Smooth muscle cell (in vitro differentiated cells): ENCODE results near the gene ZBTB8B. TPM values are rescaled to one million over a fixed set of nuclear protein-coding genes. Genes with fewer than 3 reads are reported as not detected.

Experiments used
- DNase-seq: peaks from one replicate; lab custom pipeline; 2025; ENCODE audit not compliant: unreplicated experiment; lab: John Stamatoyannopoulos, UW
- H2AFZ ChIP-seq: fragments of 200-600 bp; sonication (generic); 2 replicates; pipeline ENCODE4 v1.6.0; 2016; ENCODE audit warnings: antibody characterized with exemption, low read depth, mild to moderate bottlenecking
- H3F3A ChIP-seq: fragments of 200-600 bp; sonication (generic); 2 replicates; pipeline ENCODE4 v1.6.0; 2017; ENCODE audit warnings: antibody characterized with exemption, low read depth
- H3K27ac ChIP-seq: fragments of 200-600 bp; sonication (generic); 2 replicates; pipeline ENCODE4 v1.5.1; 2016; ENCODE audit warnings: low read depth, mild to moderate bottlenecking
- H3K27me3 ChIP-seq: fragments of 200-600 bp; sonication (generic); 2 replicates; pipeline ENCODE4 v1.6.1; 2016; ENCODE audit warnings: low read depth, mild to moderate bottlenecking
- H3K36me3 ChIP-seq: fragments of 200-600 bp; sonication (generic); 2 replicates; pipeline ENCODE4 v1.5.1; 2016; ENCODE audit warnings: low read depth
- H3K4me1 ChIP-seq: fragments of 200-600 bp; sonication (generic); 2 replicates; pipeline ENCODE4 v1.5.1; 2016; ENCODE audit warnings: low read depth
- H3K4me2 ChIP-seq: fragments of 200-600 bp; sonication (generic); 2 replicates; pipeline ENCODE4 v1.6.0; 2016; ENCODE audit warnings: mild to moderate bottlenecking
- H3K4me3 ChIP-seq: fragments of 200-600 bp; sonication (generic); 2 replicates; pipeline ENCODE4 v1.5.1; 2016; ENCODE audit warnings: mild to moderate bottlenecking
- H3K79me2 ChIP-seq: fragments of 200-600 bp; sonication (generic); 2 replicates; pipeline ENCODE4 v1.6.0; 2016; ENCODE audit warnings: low read depth, mild to moderate bottlenecking
- H3K9ac ChIP-seq: fragments of 200-600 bp; sonication (generic); 2 replicates; pipeline ENCODE4 v1.6.0; 2016; ENCODE audit warnings: low read depth
- H3K9me3 ChIP-seq: fragments of 200-600 bp; sonication (generic); replicated peaks from 2 replicates; pipeline ENCODE4 v1.5.1; 2016; ENCODE audit warnings: low read depth
- H4K20me1 ChIP-seq: fragments of 200-600 bp; sonication (generic); 2 replicates; pipeline ENCODE4 v1.6.0; 2016; ENCODE audit warnings: low read depth
- WGBS: methylation state at CpG from one replicate; pipeline ENCODE4 v1.1.7; 2016; ENCODE audit warnings: low lambda C conversion rate; 5-methylcytosine and 5-hydroxymethylcytosine counted together
- polyA plus RNA-seq: library from polyadenylated mRNA; unstranded; fragments of >200 nt; fragmentation: Nextera tagmentation; extraction: Ambion mirVana; gene quantifications from 2 replicates; pipeline ENCODE4 v1.2.1, GENCODE V29; 2016
- total RNA-seq: library from RNA; depleted of rRNA; stranded (reverse); fragments of >200 nt; gene quantifications from 2 replicates; pipeline ENCODE4 v1.2.3, GENCODE V29; 2014
- TF ChIP-seq, protein P1 (sequence below): fragments of 200-600 bp; sonication (generic); IDR thresholded peaks from 2 replicates; pipeline ENCODE4 v1.5.1; 2017; ENCODE audit warnings: borderline replicate concordance, mild to moderate bottlenecking, antibody characterized with exemption; ENCODE audit not compliant: insufficient read depth, poor library complexity, severe bottlenecking

ZBTB8B gene
- total and polyA plus RNA-seq, 2 experiments from 2014 or later = 0.13 TPM; not detected in 1

DNA sequence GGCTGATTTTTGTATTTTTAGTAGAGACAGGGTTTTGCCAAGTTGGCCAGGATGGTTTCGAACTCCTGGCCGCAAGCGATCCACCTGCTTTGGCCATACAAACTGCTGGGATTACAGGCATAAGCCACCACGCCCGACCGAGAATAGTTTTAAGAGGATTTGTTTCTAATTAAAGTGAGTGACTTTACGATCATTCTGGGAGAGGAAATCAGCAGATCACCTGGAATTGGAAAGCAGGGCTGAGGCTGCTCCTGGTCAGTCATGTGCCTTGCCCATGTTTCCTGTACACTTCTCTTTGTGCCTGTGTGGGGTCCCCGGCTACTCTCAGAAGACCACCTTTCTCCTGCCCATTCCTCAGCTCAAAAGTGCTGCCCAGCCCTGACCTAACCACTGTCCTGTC lies 33.9 kb downstream of the ZBTB8B start:
- Histone ChIP-seq H2AFZ (no peak overlapping the region), H3K27me3 (no peaks in the 10 kb centered on the region), H3F3A (peaks cover 22% of the 10 kb centered on the region), H3K9ac (no peak overlapping the region), H3K4me2 (no peak overlapping the region), H3K9me3 (no peaks in the 10 kb centered on the region), H4K20me1 (no peaks in the 10 kb centered on the region), H3K79me2 (no peaks in the 10 kb centered on the region), H3K27ac (no peak overlapping the region), H3K4me3 (no peak overlapping the region), H3K36me3 (no peaks in the 10 kb centered on the region), H3K4me1 (peaks cover 3% of the 10 kb centered on the region)
- WGBS = 93% methylated on average over 8 of the region's 8 CpGs
- TF ChIP-seq, protein P1, sequence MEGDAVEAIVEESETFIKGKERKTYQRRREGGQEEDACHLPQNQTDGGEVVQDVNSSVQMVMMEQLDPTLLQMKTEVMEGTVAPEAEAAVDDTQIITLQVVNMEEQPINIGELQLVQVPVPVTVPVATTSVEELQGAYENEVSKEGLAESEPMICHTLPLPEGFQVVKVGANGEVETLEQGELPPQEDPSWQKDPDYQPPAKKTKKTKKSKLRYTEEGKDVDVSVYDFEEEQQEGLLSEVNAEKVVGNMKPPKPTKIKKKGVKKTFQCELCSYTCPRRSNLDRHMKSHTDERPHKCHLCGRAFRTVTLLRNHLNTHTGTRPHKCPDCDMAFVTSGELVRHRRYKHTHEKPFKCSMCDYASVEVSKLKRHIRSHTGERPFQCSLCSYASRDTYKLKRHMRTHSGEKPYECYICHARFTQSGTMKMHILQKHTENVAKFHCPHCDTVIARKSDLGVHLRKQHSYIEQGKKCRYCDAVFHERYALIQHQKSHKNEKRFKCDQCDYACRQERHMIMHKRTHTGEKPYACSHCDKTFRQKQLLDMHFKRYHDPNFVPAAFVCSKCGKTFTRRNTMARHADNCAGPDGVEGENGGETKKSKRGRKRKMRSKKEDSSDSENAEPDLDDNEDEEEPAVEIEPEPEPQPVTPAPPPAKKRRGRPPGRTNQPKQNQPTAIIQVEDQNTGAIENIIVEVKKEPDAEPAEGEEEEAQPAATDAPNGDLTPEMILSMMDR = no peak
- no peak for DNase-seq

DNA sequence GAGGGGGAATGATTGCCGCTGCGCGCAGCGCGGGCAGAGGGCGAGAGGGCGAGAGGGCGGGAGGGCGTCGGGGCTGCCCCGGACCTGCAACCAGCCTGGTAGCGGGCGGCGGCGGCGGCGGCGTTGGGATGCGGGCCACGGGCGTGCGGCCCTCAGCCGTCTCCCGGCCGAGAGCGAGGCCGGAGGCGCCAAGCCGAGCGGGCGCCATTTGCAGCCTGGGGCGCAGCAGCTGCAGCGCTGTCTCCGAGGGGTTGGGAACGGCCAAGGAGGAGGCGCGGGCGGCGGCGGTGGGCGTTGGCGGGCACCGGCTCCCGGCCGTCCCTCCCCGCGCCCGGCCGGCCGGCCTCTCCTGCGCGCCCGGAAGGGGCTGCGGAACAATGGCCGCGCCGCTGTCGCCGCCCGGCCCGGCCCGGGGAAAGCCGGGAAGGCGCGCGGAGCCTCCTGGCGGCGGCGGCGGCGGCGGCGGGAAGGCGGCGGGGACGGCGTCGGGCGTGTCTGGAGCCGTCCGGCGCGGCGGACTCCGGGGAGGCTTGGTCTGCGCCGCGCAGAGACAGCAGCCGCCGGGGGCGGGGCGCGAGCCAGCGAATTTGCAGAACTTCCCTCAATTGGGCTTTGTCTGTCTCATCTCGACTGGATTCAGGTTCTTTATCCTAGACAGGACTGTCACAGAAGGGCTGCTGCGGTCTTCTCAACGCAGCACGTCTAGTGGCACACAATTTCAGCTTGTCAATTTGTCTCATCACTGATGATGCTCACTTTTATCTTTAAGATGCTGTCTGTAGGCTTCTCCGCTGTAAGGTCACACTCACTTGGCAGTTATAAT lies 35.7 kb downstream of the ZBTB8B start:
- 3% methylated on average over 27 of the region's 99 CpGs for WGBS
- no peaks in the 10 kb centered on the region for H3K9me3 ChIP-seq
- no peaks in the 10 kb centered on the region for H3K27me3 ChIP-seq

DNA sequence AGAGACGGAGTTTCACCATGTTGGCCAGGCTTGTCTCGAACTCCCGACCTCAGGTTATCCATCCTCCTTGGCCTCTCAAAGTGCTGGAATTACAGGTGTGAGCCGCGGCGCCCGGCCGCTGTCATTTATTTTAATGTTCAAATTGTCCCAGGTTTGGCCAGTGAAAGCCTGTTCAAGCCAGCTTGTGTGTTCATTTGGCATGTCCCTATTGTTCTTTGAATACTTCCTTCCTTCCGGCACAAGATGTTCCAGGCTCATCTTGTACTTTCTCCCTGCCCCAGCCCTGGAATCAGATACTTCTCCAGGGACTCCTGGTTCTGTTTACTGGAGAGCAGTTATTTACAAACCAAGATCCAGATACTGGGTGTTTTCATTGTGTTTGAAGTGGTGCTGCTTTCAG lies 37.0 kb downstream of the ZBTB8B start:
- H3K9ac ChIP-seq = no peak overlapping the region
- H4K20me1 ChIP-seq = no peaks in the 10 kb centered on the region
- H3K4me3 ChIP-seq = no peak overlapping the region
- WGBS = 98% methylated on average over 9 of the region's 9 CpGs
- no peaks in the 10 kb centered on the region for H3K79me2 ChIP-seq
- H3K9me3 ChIP-seq = no peaks in the 10 kb centered on the region
- H2AFZ ChIP-seq = no peak overlapping the region
- H3K4me1 ChIP-seq = no peaks in the 10 kb centered on the region
- H3K27ac ChIP-seq = no peak overlapping the region
- TF ChIP-seq, protein P1 = no peak
- no peak overlapping the region for H3K4me2 ChIP-seq
- no peak for DNase-seq
- peaks cover 13% of the 10 kb centered on the region for H3F3A ChIP-seq
- no peaks in the 10 kb centered on the region for H3K27me3 ChIP-seq
- H3K36me3 ChIP-seq = no peaks in the 10 kb centered on the region

More for the DNA sequence above, 35.7 kb downstream of the ZBTB8B start:
- no peaks in the 10 kb centered on the region for H3K36me3 ChIP-seq
- no peak overlapping the region for H3K27ac ChIP-seq
- H2AFZ ChIP-seq = peak overlapping the region; percentile 97
- DNase-seq = peak; percentile 22
- peaks cover 13% of the 10 kb centered on the region for H3F3A ChIP-seq
- H3K4me1 ChIP-seq = no peaks in the 10 kb centered on the region
- H3K4me3 ChIP-seq = peak overlapping the region; percentile 78
- H3K79me2 ChIP-seq = no peaks in the 10 kb centered on the region
- no peak overlapping the region for H3K9ac ChIP-seq
- no peaks in the 10 kb centered on the region for H4K20me1 ChIP-seq
- peak overlapping the region; percentile 89 for H3K4me2 ChIP-seq
- TF ChIP-seq, protein P1 = peak; percentile 2

DNA sequence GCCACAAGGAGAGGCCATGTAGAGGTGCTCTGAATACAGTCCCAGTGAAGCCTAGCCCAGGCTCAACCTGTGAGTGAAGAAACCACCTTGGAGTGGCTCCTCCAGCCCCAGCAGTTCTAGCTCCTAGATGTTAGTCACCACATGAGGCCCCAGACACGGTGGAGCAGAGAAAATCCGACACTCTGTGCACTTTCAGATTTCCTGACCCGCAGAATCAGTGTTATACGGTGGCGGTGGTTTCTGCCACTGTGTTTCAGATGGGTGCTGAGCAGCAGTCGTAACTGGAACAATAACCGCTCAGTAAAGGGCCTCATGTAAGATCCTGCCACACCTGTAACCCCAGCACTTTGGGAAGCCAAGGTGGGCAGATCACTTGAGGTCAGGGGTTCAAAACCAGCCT lies 38.3 kb downstream of the ZBTB8B start:
- Histone ChIP-seq H3F3A (peaks cover 11% of the 10 kb centered on the region), H3K4me2 (no peak overlapping the region), H3K36me3 (no peaks in the 10 kb centered on the region), H3K4me1 (no peaks in the 10 kb centered on the region), H3K27ac (no peak overlapping the region), H3K27me3 (no peaks in the 10 kb centered on the region), H3K4me3 (no peak overlapping the region), H2AFZ (no peak overlapping the region), H3K9ac (no peak overlapping the region), H3K79me2 (no peaks in the 10 kb centered on the region), H4K20me1 (no peaks in the 10 kb centered on the region), H3K9me3 (no peaks in the 10 kb centered on the region)
- 86% methylated on average over 7 of the region's 7 CpGs for WGBS
- TF ChIP-seq, protein P1 = no peak
- no peak for DNase-seq
